ENCODE measurements around the gene TMEM121B. TPM values are rescaled to one million over a fixed set of nuclear protein-coding genes. Genes with fewer than 3 reads are reported as not detected.

TMEM121B gene
- polyA plus RNA-seq, 1 of the 3 experiments (the other 2 are of a cell fraction), result 0.13 TPM

DNA sequence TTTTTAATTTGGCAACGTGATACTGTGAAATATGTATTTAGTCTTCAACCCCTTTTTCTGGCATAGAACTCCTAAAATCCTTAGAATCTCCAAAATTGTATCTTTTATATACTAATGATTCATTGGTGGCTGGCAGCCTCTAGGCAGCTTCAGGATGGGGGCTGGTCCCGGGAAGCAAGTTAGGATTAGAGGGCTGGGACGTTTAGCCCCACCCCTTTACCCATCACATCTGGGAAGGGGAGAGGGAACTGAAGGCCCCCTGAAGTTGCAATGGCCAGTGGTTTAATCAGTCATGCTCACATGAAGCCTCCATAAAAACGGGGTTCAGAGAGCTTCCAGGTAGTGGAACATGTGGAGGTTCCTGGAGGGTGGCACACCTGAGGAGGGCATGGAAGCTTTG is 29.3 kb downstream of the TMEM121B start:
- Histone ChIP-seq H3K4me1 (ENCODE audit: control insufficient read depth in 1 of 2, insufficient read depth in 2 of 2, low read depth in 1 of 2, low read length in 1 of 2) (no peaks in the 10 kb centered on the region), H4K20me1 (ENCODE audit: insufficient read depth) (peaks cover 27% of the 10 kb centered on the region), H3K9ac (no peak overlapping the region), H3K4me3 (ENCODE audit: low read depth in 2 of 2, low read length in 1 of 2) (no peak overlapping the region), H3K36me3 (replicated peaks in 1 of 2; ENCODE audit: control insufficient read depth in 1 of 2, insufficient read depth in 2 of 2, low read length in 1 of 2) (no peaks in the 10 kb centered on the region), H3K9me2 (no peaks in the 10 kb centered on the region), H3K4me2 (no peak overlapping the region), H3K9me3 (no peaks in the 10 kb centered on the region), H3F3A (replicated peaks; ENCODE audit: insufficient read depth) (peaks cover 3% of the 10 kb centered on the region), H3K79me2 (ENCODE audit: insufficient read depth) (peaks cover 3% of the 10 kb centered on the region; the same call in 1 of the 2 replicates), H3K27me3 (ENCODE audit: insufficient read depth) (peaks cover 4% of the 10 kb centered on the region; the same call in 1 of the 2 replicates), H3K27ac (ENCODE audit: low read depth in 2 of 2, low read length in 1 of 2) (no peak overlapping the region), H2AFZ (ENCODE audit: low read depth) (no peak overlapping the region)
- ChIA-PET POLR2A (no interaction called here), CTCF (interaction anchor here (0.9 to 1.8 kb wide), 4 partner anchors 17 to 411 kb away, joined by 3 to 6 read pairs (median 4); no protein-coding TSS in a partner anchor)
- TF ChIP-seq ELF1 (IDR thresholded peaks at IDR 0.05), result no peak
- no peak for TF ChIP-seq EZH2phosphoT487 (IDR thresholded peaks at IDR 0.05; ENCODE audit: borderline replicate concordance, low read depth)
- TF ChIP-seq, protein P1, sequence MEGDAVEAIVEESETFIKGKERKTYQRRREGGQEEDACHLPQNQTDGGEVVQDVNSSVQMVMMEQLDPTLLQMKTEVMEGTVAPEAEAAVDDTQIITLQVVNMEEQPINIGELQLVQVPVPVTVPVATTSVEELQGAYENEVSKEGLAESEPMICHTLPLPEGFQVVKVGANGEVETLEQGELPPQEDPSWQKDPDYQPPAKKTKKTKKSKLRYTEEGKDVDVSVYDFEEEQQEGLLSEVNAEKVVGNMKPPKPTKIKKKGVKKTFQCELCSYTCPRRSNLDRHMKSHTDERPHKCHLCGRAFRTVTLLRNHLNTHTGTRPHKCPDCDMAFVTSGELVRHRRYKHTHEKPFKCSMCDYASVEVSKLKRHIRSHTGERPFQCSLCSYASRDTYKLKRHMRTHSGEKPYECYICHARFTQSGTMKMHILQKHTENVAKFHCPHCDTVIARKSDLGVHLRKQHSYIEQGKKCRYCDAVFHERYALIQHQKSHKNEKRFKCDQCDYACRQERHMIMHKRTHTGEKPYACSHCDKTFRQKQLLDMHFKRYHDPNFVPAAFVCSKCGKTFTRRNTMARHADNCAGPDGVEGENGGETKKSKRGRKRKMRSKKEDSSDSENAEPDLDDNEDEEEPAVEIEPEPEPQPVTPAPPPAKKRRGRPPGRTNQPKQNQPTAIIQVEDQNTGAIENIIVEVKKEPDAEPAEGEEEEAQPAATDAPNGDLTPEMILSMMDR (IDR thresholded peaks at IDR 0.05), result no peak
- no peak for TF ChIP-seq TAF1 (IDR thresholded peaks at IDR 0.05; ENCODE audit: borderline replicate concordance, low read depth, low read length)
- TF ChIP-seq, protein P2, sequence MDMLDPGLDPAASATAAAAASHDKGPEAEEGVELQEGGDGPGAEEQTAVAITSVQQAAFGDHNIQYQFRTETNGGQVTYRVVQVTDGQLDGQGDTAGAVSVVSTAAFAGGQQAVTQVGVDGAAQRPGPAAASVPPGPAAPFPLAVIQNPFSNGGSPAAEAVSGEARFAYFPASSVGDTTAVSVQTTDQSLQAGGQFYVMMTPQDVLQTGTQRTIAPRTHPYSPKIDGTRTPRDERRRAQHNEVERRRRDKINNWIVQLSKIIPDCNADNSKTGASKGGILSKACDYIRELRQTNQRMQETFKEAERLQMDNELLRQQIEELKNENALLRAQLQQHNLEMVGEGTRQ (IDR thresholded peaks at IDR 0.05; ENCODE audit: borderline replicate concordance, low read depth, low read length), result no peak
- TF ChIP-seq, protein P3, sequence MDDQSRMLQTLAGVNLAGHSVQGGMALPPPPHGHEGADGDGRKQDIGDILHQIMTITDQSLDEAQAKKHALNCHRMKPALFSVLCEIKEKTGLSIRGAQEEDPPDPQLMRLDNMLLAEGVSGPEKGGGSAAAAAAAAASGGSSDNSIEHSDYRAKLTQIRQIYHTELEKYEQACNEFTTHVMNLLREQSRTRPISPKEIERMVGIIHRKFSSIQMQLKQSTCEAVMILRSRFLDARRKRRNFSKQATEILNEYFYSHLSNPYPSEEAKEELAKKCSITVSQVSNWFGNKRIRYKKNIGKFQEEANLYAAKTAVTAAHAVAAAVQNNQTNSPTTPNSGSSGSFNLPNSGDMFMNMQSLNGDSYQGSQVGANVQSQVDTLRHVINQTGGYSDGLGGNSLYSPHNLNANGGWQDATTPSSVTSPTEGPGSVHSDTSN (IDR thresholded peaks at IDR 0.05), result no peak
- WGBS (ENCODE audit: low lambda C conversion rate), result 10% methylated on average over 4 of the region's 4 CpGs
- DNase-seq, result no peak

DNA sequence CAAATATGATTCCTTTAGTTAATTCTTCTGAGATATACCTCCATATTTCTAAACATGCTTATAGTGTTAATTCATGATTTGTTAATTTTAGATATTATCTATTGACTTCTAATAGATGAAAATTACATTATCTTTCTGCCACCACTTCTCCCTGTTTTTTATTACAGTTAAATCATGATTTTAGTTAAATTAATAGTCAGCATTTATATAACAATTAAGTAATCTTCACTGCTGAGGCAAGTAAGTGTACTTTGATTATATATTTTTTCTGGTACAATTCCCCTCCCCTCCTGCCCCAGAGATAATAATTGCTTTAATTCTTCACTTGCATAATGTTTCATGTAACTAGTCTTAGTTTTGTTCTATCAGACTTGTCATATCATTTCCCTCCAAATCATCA is 30.6 kb downstream of the TMEM121B start:
- Histone ChIP-seq H3F3A (replicated peaks; ENCODE audit: insufficient read depth) (peaks cover 3% of the 10 kb centered on the region), H3K4me3 (ENCODE audit: low read depth in 2 of 2, low read length in 1 of 2) (no peak overlapping the region), H3K9me2 (no peaks in the 10 kb centered on the region), H3K4me2 (no peak overlapping the region), H3K9me3 (no peaks in the 10 kb centered on the region), H4K20me1 (ENCODE audit: insufficient read depth) (peaks cover 27% of the 10 kb centered on the region), H3K27ac (ENCODE audit: low read depth in 2 of 2, low read length in 1 of 2) (no peak overlapping the region), H3K36me3 (replicated peaks in 1 of 2; ENCODE audit: control insufficient read depth in 1 of 2, insufficient read depth in 2 of 2, low read length in 1 of 2) (no peaks in the 10 kb centered on the region), H2AFZ (ENCODE audit: low read depth) (no peak overlapping the region), H3K4me1 (ENCODE audit: control insufficient read depth in 1 of 2, insufficient read depth in 2 of 2, low read depth in 1 of 2, low read length in 1 of 2) (no peaks in the 10 kb centered on the region), H3K79me2 (ENCODE audit: insufficient read depth) (peaks cover 3% of the 10 kb centered on the region), H3K27me3 (ENCODE audit: insufficient read depth) (peaks cover 4% of the 10 kb centered on the region; the same call in 1 of the 2 replicates), H3K9ac (no peak overlapping the region)
- CTCF ChIA-PET, result no interaction called here
- TF ChIP-seq, protein P4, sequence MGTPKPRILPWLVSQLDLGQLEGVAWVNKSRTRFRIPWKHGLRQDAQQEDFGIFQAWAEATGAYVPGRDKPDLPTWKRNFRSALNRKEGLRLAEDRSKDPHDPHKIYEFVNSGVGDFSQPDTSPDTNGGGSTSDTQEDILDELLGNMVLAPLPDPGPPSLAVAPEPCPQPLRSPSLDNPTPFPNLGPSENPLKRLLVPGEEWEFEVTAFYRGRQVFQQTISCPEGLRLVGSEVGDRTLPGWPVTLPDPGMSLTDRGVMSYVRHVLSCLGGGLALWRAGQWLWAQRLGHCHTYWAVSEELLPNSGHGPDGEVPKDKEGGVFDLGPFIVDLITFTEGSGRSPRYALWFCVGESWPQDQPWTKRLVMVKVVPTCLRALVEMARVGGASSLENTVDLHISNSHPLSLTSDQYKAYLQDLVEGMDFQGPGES (IDR thresholded peaks at IDR 0.05; ENCODE audit: low read depth, low read length), result no peak
- no peak for TF ChIP-seq FOXM1 (IDR thresholded peaks at IDR 0.05; ENCODE audit: low read depth)
- TF ChIP-seq EZH2phosphoT487 (IDR thresholded peaks at IDR 0.05; ENCODE audit: borderline replicate concordance, low read depth), result no peak
- TF ChIP-seq CHD2 (IDR thresholded peaks at IDR 0.05; ENCODE audit: low read length, partially characterized antibody), result no peak
- TF ChIP-seq SMC3 (IDR thresholded peaks at IDR 0.05; ENCODE audit: low read depth, low read length), result no peak
- TF ChIP-seq YY1 (IDR thresholded peaks at IDR 0.05; ENCODE audit: low read depth), result no peak
- no peak for TF ChIP-seq ELF1 (IDR thresholded peaks at IDR 0.05)
- no peak for TF ChIP-seq EP300 (IDR thresholded peaks at IDR 0.05; ENCODE audit: borderline replicate concordance in 1 of 2, low read depth in 1 of 2, low read length in 1 of 2)
- TF ChIP-seq, protein P5, sequence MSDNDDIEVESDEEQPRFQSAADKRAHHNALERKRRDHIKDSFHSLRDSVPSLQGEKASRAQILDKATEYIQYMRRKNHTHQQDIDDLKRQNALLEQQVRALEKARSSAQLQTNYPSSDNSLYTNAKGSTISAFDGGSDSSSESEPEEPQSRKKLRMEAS (IDR thresholded peaks at IDR 0.05; ENCODE audit: low read depth), result no peak
- TF ChIP-seq FOSL2 (IDR thresholded peaks at IDR 0.05; ENCODE audit: borderline replicate concordance, low read depth), result no peak
- TF ChIP-seq, protein P3 (IDR thresholded peaks at IDR 0.05), result no peak
- POLR2A ChIA-PET, result no interaction called here
- no peak for DNase-seq
